GM21825 (cell line): ENCODE data around the gene KCTD5.
"Not testable (repeated sequence)": the region's sequence is repeated elsewhere in the genome, so short reads cannot be mapped to it uniquely, and the experiment has no call there.

Experiments
- ATAC-seq: cut with Tn5 transposase; IDR thresholded peaks from one replicate; pipeline ENCODE4 v1.9.1; 2021; ENCODE audit warnings: mild to moderate bottlenecking, moderate library complexity; ENCODE audit not compliant: unreplicated experiment

KCTD5 gene

DNA sequence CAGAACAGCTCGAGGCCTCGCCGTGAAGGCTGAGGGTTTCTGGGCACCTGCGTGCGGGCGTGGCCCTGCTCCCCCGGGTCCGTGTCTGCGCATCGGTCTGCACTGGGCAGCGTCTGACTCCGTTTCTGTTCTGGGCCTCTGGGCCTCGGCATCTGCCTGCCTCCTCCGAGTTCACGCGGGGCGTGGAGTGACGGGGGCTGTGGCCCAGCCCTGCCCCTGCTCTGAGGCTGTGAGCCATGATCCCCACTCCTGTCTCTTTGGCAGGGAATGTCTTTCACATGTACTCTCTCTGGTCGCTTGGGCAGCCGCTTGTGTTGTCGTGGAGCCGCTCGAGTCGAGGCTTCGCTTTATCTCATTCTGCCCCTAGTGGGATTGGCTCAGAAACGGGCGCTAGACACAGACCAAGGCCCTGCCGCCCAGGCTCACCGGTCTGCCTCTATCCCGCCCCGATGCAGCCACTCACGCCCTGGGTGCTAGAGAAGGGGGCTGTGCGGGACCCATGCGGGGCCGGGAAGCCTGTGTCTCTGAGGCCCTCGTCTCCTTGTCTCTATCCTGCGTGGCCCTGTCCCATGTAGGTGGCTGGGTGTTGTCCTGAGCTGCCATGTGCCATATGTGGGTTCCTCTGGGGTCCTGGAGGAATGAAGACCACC is 14.4 kb downstream of the KCTD5 start:
- not testable (repeated sequence) for ATAC-seq

DNA sequence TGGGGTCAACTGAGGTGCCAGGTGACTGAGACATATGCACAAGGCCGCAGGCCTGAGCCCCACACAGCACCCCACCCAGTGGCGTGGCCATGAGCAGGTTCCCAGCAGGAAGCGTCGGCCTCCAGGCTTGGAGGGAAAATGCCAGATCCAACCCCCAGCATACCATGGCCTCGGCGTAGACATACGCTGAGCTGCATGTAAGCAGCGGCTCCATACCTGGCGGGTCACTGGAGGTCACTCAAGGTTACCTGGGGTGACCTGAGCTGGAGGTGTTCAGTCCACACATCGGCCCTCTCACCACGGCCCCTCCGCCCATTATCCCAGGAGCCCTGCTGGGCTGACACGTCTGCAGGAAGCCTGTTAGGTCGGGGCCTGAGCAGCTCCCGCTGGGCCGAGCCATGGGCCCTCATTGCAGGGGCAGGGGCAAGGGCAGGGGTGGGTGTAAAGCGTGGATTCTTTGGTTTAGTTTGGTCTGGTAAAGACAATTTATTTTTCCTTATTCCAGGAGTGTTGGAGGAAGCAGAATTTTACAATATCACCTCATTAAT is 15.2 kb downstream of the KCTD5 start:
- ATAC-seq: no peak

DNA sequence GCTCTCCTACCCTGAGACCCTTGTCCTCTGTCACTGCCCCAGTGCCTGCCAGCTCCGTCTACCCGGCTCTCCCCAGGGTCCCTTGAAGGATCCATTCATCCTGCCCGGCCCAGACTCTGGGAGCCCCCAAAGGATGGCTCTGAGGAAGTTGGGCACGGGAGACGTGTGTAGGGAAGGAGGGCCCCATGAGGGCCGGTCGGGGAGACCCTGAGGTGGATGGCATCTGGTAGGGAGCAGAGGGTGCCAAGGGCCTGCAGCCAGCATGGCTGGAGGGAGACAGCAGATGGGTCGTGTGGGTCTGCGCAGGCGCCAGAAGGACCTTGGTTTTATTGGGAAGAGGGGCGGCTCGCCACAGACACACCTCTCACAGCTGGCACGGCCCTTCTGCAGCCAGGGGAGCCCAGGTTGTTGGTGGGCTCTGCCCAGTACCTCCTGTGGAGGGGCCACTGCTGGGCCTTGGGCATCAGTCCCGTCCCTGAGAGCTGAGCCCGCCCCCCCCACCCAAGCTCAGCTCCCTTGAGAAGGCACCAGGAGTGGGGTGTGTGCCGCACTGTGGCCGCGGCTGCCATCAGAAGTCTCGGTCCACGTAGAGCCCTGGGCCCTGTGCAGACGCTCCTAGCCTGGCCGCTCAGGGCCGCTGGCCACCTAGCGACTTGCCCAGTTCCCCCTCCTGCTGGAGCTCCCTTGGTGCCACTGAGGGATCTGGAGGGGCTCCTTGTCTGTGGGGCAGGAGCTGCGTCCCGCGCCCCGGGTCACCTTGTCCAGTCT is 16.0 kb downstream of the KCTD5 start:
- ATAC-seq: no peak

DNA sequence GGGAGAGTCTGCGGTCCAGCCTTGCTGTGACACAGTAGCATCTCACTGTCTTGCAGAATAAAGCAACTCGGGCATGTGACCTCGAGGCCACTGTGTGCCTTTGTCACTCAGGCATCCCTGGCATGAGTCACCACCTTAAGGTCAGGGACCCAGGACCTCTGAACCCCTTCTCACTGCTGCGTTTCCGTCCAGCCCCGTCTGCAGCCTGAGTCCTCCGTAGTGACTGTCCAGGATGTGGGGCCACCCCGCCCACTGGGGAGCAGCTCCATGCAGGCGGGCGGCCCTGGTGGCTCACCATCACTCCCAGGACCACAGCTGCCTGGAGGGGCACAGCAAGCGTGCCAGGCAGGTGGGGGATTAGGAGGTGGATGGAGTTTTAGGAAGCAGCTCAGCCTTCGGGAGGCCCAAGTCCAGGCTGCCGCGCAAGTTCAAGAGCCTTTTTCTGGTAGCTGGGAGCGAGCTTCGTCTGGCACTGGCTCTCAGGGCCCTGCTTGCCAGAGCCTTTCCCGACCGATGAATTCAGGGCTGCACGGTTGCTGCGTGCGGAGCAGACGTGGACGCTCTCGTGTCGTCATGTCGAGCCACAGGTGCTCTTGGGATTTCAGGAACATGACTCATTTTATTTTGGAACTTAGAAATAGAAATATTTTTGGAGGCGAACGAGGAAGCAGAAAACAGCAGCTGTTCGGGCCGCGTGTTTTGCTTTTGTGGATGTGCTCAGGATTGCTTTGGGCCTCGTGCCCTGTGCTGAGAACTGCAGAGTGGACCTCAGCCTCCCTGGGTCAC is 16.8 kb downstream of the KCTD5 start:
- no peak for ATAC-seq

DNA sequence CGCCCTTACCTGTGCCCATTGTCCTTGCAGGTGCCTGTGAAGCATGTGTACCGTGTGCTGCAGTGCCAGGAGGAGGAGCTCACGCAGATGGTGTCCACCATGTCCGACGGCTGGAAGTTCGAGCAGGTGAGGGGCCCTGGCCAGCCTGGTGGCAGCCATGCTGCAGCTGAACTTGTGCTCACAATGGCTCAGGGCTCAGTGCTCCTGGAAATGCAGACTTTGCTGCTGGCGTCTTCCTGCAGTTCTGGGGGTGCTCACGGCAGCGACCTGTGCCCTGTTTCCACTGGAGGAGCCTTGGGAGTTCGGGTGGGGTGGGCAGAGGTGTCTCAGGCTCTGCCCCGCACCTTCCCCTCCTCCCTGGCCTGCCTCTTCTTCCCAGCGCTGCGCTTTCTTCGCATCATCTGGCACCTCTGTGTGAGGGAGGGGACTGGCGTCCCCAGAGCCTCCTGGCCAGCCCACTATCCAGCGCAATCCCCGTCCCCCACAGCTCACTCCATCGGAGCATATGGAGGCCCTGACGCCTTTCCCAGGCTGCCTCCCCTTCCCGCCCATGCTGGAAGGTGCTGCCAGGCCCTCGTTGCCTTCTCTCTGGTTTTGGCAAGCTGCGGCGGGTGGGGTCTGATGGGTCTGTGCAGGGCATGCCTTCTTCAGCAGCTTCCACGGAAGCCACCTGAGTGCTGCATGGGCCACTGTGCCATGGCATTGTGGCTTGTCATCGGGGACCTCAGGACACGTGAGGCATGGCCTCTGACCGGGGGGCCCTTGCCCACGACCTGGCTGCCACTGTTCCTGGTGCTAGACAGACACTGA is 17.7 kb downstream of the KCTD5 start:
- no peak for ATAC-seq

DNA sequence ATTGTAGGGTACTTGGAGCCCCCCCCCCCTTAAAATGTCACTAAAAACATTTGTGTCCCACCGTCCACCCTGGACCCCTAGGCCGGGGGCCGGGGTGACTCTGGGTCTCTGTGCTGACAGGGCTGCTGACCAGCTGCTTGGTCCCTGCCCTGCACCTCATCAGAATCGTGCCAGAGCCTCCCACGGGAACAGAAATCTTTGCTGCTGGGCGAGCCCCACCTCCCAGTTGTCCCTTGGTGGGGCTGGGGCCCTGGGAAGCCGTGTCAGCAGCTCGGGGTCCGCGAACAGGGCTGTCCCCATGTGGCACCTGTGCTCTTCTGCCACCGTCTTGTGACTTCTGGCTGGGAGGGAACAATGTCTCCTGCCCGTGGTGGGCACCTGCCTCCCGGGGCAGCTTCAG is 18.5 kb downstream of the KCTD5 start:
- ATAC-seq: no peak

DNA sequence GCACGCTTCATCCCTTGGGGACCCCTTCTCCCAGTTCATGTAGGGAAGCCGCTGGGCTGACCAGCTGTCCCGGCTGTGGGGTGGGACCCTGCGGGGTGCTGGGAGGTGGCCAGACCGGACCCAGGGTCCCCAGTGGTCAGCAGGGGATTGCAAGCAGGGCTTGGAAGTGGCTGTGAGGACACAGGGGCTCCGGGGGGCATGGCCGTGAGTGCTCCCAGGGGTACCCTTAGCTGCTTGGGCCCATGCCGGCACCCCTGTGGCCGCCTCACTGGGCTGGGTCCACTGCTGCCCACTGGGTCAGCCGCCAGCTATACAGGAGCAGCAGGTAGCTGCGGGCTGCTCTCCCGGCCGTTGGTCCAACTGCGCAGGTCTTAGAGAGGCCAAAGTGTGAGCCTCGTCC is 18.9 kb downstream of the KCTD5 start:
- ATAC-seq: no peak

DNA sequence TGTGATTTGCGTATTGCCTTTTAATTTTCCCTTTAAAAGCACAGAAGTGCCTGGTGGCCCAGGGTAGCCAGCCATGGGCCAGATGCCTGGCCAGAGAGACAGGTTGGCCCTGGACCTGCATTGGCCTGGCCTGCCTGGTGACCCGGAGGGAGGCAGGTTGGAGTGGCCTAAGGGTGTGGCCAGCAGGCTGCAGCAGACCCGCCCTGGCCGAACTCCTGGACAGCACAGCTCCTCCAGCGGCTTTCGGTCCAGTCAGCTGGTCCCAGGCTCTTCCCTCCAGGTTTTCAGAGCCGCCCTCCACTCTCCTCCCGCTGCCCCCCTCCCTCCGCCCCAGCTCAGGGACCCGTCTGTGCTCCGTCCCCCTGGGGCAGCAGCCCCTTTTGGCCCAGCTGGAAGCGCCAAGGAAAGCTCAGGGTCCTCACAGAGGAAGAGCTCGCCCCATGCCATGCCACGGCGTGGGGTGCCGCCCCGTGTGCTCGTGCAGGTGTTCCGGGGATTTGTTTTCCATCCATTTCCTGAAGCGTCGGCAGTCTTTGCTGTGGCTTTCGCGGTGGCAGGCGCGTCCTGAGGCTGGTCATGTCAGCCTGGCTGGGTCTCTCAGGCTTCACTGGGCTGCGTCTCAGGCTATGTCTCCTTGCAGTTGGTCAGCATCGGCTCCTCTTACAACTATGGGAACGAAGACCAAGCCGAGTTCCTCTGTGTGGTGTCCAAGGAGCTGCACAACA is 19.6 kb downstream of the KCTD5 start:
- ATAC-seq: no peak

DNA sequence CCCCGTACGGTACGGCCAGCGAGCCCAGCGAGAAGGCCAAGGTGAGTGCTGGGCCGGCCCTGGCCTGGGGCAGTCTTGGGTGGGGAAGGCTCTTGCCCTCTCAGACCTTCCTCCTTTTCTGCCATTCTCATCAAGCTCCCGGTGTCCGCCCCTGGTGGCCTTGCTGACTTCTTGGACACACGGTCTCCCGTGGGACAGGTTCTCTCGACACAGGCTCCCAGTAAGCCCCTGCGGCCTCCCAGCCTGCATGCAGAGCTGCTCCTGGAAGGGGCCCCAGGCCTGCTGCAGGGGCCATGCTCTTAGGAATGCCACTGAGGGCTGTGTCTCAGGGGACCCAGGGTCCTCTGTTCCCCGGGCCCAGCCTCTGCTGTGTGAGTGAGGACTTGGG is 20.1 kb downstream of the KCTD5 start:
- ATAC-seq: no peak

DNA sequence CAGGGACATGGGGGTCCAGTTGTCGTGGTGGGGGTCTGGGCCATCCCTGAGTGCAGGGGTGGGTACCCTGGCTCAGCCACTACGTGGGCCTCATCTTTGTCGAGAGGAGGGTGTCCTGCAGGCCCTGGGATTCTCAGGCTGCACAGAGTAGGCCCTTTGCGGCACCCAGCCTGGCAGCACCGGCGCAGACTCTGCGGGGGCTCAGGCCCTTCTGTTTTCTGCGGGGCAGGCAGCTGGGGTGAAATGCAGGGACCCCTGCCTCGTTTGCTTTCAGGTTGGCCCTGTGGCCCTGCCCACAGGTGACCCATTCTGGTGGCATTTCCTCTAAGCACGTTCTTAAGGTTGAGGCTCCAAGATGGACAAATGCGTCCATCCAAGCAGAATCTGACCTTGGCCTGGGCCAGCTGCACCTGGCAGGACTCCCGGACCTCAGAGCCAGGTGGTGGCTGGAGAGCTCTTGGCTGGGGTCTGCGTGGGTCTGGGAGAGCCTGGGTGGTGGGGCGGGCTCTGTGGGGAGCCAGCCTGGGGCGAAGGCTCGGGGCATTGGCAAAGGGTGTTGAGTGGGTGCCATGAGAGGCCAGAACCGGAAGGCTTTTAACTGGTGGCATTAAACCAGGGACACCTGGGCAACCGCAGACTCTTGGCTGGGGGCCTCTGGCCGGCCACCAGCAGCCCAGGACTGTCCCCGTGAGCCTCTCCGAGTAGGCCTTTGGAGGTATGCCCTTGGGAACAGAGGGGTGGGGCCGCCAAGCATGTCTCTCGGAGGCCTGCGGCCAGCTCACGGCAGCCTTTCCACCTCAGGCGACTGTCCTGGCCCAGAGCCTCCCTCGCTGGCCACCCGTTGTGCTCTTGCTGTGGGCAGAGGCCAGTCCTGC is 20.8 kb downstream of the KCTD5 start:
- no peak for ATAC-seq

DNA sequence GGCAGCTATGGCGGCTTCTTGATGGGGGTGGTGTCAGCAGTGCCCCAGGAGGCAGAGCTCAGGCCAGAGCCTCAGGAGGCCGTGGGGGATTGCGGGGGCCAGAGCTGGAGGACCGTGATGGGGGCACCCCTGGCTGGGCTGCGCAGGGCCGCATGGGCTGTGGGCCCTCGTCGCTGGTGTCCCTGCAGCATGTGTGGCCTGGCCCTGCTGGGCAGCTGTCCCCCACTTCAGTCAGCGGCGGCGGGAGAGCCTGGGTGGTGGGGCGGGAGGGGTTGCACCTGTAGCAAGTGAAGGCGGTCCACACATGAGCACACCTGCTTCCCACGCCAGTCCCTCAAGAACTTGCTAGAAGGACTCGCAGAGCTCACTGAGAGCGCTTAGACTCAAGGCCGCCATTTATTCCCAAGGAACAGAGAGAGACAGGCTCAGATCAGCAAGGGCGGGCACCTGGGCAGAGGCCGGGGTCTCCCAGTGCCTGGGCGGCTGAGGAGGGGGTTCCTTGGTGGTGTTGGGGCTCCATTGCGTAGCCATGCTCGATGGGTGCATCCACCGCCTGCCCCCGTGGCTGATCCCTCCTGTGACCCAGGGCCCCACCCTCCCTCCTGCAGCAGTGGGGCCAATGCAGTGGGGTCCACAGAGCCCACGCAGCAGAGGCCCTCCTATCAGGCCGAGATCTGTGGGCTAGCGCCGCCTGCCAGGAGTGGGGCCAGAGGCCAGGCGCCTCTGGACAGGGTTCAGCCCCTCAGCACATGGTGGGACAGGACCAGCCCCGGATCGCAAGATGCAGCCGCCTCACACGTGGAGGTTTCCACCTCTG is 22.1 kb downstream of the KCTD5 start:
- no peak for ATAC-seq

DNA sequence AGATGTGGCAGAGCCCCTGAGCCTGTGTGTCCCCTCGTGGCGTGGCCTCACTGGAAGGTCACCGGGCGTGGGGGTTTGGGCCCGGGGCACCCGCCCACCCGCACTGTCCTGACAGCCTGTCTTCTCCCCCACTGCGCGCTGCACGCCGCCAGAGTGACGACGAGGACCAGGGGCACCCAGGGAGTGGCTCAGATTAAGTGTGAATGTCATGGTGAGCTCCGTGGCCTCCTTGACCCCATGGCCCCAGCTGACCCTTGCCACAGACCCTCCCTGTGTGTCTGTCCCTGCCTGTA is 22.6 kb downstream of the KCTD5 start:
- ATAC-seq: no peak

DNA sequence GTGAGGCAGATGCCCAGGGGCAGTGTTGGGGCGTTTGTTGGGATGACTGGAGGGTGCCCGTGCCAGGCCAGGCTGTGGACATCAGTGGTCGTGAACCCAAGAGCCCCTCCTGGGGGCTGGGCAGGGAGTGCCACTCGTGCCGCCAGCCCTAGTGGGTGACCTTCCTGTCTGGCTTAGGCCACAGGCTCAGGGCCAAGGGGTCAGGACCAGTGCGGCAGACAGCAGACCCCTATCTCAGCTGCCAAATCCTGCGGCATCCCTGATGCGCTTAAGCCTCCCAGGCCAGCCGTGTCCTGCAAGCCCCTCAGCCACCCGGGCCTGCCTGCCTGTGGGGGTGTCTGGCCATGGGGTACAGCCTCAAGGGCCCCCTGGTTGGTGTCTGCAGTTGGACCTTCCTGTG is 23.0 kb downstream of the KCTD5 start:
- no peak for ATAC-seq

DNA sequence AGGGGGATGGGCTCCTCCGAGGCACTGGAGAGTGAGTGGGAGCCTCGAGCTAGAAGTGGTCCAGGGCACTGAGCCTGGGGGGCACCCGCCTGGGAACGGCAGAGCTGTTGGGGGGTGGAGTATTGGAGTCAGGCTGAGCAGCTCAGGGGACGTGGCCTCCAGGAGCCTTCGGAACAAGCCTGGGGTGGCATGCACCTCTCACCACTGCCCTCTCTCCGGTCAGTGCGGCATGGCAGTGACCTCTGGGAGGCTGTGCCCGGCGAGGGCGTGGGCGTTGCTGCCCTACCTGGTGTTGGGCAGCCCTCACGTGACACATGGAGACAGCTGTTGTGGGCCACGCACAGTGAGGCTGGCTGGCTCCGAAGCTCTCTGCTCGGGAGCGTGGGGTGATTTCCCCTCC is 23.8 kb downstream of the KCTD5 start:
- ATAC-seq: no peak

DNA sequence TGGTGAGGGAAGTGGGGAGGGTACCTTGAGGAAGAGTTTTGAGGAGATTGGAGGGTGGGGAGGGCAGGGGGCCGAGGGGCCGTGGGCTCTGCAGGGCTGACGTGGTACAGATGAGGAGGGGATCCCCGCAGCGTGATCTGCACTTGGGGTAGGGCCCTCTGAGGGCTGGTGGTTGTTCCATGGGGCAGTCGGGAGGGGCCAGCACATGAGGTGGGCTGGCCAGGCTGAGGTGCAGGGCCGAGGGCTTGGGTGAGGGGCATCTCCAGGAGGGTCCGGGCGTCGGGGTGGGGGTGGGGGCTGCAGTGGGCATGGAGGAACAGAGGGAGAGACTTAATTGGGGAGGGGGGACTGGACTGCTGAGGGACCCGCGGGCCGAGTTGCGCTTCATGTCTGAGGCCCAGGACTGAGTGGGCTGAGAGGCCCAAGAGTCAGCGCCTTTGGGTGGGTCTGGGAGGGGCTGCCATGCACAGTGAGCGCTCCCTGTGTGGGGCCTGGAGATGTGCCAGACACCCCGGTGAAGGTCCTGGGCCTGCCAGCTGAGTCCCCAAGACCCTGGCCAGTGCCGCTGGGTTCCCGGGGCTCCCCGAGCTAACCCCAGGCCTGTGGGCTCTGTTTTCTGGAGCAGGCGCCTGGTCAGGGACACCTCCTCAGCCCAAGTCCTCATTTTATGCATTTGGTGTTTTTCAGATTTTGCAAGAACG is 24.4 kb downstream of the KCTD5 start:
- ATAC-seq: no peak

DNA sequence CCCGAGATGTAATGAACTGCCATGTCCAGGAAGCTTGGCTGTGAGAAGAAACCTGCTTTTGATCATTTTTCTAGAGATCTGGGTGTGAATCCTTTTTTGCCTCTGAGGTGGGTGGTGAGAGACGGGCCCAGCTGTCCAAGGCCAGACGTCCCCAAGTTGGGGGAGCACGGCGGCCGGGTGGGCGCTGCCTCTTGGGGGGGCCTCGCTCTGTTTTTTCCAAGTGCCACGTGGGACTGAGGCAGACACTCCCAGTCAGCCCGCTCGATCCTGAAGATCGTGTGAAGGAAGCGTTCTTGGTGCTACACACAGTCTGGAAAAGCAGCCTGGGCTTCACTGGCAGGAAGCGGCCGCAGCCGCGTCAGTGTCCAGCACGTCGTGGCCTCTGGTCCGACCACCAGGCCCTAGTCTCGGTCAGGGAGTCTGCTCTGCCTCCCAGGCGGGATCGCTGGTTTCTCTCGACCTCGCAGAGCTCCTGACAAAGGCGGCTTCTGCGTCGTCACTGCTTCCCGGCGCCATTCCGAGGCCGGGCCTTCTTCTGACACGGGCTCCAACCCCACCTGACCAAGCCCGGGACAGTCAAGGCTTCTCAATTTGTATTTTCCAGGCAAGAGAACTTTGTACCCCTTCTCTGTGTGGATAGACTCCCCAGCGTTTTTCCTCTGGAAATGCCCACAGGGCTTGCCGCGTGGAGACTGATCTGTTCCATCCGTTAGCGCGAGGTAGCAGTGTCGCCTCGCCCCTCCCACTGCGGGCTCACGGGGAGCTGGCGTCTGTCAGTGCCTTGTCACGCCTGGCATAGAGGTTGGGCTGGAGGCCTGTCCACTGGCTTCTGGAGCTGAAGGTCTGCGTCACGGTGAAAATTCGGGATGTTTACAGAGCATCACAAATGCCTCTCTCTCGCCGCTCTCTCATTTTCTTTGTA is 25.3 kb downstream of the KCTD5 start:
- ATAC-seq: no peak

DNA sequence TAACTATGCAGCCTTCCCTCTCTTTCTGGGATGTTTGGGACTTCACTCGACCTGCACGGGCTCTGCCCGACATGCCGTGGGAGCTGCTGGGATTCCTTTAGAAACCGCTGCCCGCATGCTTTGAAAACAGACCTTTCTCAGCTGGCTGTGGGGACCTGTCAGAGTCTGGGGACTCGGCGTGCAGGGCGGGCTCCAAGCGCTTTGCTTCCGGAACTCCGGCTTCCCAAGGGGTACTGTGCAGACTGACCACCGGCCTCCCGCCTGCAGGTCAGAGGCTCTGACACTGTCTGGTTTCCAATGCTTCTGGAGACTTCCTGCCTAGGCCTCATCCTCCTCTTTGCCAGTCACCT is 25.9 kb downstream of the KCTD5 start:
- ATAC-seq: no peak
